ENCODE measurements around the gene ALOXE3. TPM values are rescaled to one million over a fixed set of nuclear protein-coding genes. Genes with fewer than 3 reads are reported as not detected.
A peak's percentile ranks its signal among the peaks of the same experiment; 100 is the strongest.

Gene ALOXE3
- total RNA-seq, 1 experiment from 2014 or later: not detected

GRCh38 chr17:8154608-8155155, 36.4 kb upstream of the ALOXE3 start:
- no peak for DNase-seq (ENCODE audit: extremely low read depth, low read depth)

DNA sequence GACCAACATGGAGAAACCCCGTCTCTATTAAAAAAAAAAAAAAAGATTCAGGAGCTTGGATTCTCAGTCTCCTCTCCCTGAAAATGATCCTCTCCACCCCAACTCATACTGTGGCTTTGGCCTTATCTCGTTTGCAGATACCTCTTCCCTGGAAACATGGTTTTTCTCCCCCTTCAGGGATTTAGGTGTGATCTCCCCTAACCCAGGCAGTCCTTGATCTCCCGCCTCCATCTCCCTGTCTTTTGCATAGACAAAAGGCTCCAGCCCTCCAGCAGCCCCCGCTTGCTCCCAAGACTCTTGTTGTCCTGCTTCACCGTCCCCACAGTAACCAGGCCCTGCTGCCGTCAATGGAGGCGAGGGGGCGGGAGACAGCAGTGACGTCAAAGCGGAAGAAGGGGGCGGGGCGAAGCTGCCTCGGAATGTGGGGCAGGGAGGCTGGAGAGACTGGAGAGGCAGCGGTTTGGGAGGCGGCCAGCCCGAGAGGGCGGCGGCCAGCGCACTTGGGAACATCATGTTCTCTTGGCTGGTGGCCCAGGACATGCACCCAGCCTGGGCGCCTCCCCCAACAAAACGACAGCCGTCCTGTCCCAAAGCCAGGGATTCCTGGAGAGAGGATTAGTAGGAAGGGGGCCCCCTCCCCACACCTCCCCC, 35.8 kb upstream of the ALOXE3 start:
- peak; percentile 97 for DNase-seq (ENCODE audit: extremely low read depth, low read depth)

DNA sequence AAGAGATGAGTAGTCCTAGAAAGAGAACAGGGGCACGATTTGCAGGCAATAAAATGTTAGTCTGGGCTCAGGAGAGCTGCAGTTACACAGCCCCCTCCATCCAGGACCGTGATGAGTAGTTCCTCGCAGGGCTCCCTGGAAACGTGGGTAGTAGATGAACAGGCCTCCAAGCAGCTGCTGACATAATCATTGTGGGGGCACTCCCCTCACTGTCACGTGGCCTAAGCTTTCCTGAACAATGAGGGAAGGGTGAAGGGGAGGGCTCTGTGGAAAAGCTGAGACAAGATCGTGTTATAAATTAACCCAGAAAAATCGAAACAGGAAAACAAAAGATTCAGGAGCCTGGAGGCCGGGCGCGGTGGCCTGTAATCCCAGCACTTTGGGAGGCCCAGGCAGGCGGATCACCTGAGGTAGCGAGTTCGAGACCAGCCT, 35.2 kb upstream of the ALOXE3 start:
- DNase-seq (ENCODE audit: extremely low read depth, low read depth): no peak

- no peak for DNase-seq (ENCODE audit: extremely low read depth, low read depth)
Measured at GRCh38 chr17:8153031-8153451, 34.7 kb upstream of the ALOXE3 start.

DNA sequence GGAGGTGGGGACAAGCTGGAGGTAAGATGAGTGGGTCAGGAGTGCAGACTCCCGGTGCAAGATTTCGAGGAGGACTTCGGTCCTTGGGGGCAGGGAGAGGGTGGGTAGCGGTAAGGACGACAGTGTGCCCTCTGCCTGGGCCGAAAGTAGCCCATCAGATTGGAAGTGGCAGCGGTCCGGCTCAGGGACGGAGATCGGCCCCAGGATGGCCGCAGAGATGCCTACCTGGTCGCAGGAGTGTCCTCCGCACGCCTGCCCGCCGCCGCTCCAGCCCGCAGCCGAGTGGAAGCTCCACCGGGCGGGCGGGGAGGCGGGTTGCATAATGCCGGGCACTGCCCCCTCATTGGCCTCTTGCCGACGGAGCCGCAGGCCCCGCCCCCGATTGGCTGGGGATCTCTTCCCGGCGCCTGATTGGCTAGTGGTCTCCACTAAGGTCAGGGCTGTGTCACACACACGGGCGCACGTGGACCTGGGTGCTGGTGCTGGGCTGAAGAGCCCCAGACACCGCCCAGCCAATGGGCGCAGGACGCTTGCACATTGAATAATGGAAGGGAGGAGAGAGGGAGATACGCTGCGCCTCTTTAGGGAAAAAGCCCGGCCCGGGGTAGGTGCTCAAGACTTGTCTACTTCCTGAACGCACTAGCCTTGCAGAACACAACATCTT, 33.9 kb upstream of the ALOXE3 start, which contains the start of gene PER1:
TSS of gene PER1 (minus strand) at position 293 of the 664 bp plus-strand sequence. CDS start 1,698 bp downstream, outside the sequence.
- peak; percentile 95 for DNase-seq (ENCODE audit: extremely low read depth, low read depth)

DNA sequence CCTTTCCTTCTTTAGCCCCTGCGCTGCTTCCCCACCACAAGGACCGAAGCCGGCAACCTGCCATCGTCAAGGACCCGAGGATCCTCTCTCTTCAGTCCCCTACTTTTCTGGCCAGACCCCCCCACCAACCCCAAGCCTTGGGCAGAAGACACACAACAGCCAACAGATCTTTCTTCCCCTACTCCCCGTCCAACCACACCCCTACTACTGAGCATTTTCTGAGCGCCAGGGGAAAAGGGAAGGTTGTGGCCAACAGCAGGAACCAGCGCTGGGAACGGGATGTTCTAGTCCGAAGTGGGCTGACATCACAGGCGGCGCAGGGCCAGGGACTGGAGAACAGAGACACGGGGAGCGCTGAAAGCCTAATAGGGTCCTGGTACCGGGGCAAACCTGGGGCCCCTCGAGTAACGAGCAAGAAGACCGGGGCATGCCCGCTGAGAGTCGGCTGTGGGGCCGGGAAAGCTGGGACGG, 33.4 kb upstream of the ALOXE3 start:
- no peak for DNase-seq (ENCODE audit: extremely low read depth, low read depth)

GRCh38 chr17:8151120-8151640, 32.9 kb upstream of the ALOXE3 start:
- no peak for DNase-seq (ENCODE audit: extremely low read depth, low read depth)

DNA sequence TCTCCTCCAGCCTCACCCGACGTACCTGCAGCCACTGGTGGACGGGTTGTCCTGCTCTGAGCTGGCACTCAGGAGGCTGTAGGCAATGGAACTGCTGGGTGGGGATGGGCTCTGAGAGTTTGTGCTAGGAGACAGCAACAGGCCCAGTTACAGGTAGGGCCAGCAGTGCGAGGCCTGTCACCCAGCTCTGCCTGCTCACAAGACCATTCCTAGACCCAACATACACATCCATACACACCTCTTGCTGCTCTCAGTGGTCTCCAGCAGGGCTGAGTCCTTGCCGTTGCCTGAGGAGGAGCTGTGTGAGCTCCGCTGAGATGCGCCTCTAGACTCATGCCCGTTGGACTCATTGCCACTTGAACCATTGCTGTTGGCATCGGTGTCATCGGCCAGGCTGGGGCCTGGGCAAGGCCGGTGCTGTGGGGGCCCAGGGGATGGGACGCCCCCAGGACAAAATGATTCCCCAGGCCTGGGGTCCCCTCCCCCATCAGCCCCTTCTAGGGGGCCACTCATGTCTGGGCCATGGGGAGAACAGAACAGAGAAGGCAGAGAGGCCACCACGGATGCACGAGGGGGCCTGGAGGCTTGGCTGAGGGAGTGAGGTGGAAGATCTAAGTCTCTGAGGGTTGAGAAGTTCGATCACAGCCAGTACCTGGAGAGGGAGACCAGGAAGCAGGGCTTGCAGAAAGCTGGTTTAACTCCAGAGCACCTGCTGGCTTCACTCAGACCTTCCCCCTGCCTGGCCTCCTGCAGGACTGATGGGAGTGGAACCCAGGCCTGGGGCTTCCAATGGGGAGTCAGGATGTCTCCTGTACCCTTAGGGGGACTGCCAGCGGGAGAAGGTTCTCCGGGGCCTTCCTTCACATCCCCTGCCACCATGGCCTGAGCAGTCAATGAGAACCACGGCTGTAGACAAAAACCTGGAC, 32.1 kb upstream of the ALOXE3 start:
- no peak for DNase-seq (ENCODE audit: extremely low read depth, low read depth)

DNA sequence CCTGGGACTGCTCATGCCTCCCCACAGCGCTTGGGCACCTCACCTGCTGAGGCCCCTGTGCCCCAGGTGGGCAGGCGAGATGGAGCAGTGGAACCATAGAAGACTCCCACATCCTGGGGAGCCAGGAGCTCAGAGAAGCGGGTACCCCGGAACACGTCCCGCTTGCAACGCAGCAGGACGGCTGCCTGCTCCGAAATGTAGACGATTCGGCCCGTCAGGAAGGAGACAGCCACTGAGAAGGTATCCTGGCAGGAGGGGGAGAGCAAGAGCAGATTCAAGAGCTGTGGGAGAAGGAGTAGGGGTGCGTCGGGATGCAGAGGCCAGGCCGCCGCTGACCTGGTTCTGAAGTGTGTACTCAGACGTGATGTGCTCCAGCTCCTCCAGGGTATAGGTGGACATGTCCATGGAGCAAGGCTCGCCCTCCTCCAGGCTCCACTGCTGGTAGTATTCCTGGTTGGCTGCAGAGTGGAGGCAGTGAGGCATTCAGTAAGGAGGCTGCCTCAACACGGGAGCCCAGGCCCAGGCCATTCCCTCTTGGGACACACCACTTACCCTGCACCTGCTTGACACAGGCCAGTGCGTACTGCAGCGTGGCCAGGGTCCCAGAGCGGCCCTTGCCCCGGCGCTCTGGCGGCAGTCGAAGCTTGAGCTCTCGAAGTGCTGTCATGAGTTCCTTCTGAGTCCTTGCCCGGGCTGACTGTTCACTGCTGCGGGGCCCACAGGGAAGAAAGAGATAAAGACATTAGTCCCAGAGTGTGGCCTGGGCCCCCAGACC, 31.3 kb upstream of the ALOXE3 start:
- no peak for DNase-seq (ENCODE audit: extremely low read depth, low read depth)

GRCh38 chr17:8148560-8148959, 30.2 kb upstream of the ALOXE3 start:
- DNase-seq (ENCODE audit: extremely low read depth, low read depth): no peak

DNA sequence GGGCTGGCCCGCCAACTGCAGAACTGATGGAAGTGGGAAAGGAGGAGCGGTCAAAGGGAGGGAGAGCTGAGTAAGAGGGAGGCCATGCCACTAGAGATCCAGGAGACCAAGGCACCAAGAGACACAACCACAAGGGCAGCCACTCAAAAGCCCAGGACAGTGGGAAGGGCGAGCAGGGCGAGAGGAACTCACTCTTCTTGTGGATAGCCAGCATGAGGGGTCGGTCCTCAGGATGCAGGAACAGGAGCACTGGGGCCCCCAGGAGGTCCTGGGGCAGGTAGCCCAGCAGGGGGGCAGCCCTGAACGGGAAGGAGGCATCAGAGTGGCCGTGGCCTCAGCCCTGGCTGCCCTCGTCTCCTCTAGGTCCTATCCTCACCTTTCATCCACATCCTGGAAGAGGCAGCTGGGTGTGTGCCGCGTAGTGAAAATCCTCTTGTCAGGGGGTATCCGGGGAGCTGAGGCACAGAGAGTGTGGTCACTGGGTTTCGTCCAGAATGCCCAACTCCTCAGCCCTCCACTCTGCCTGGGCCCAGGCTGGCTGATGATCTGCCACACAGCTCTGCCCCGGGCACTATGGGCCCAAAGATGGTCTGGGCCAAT, 29.6 kb upstream of the ALOXE3 start:
- no peak for DNase-seq (ENCODE audit: extremely low read depth, low read depth)

DNA sequence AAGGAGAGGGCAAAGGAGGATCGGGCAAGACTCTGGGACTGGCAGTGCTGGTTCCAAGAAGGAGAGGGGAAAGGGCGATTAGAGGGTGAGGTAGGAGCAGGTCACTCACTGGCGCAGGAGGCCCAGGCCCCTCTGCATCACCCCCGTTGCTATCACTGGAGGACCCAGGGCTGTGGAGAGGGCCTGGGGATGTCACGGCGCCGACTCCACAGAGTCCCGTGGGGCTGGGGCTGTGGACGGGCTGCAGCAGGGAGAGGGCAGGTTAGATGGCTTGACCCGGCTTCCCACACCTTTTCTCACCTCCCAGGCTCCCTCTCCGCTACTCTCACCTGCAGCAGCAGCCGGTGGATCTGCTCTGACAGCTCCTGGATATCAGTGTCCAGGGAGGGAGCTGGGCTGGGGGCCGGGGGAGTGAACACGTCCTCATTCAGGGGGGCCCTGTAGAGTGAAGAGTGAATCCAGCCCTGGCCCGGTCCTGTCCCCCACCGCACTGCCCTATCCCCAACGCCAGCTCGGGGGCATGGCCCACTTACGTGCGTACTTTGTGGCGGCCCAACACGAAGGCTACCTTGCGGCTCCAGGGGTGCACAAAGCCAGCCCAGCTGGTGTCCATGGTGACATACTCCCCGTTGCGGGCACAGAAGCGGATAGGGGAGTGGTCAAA, 29.0 kb upstream of the ALOXE3 start:
- DNase-seq (ENCODE audit: extremely low read depth, low read depth): no peak

DNA sequence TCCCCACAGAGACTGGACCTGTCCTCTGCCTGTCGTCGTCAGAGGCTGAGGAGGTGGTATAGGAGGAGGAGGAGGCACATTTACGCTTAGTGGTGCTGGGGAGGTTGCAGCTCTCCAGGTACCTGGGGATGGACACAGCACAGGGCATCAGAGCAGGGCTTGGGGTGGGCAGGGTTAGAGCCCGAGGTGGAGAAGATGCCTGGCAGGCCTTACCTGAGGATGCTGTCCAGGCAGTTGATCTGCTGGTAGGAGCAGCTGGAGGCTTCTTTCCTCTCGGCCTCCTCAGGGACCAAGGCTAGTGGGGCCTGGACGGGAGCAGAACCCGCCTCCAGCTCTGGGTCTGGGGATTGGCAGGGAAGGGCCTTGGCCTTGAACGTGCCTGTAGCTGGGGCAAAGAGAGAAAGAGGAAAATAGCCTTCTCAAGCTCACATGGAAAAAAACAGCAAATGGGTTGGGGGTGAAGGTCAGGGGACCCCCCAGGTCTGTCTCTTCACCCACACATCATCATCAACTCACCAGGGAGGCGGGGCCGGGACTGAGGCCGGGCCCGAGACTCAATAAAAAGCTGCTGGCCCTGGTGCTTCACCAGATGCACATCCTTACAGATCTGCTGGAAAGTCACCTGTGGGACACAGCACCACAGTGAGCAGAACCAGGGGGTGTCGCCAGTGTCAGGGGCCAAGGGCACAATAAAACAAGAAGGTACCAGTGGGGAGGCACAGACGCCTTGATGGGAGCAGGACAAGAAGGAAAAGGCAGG, 28.2 kb upstream of the ALOXE3 start:
- DNase-seq (ENCODE audit: extremely low read depth, low read depth): no peak

GRCh38 chr17:8145811-8146210, 27.5 kb upstream of the ALOXE3 start:
- no peak for DNase-seq (ENCODE audit: extremely low read depth, low read depth)

DNA sequence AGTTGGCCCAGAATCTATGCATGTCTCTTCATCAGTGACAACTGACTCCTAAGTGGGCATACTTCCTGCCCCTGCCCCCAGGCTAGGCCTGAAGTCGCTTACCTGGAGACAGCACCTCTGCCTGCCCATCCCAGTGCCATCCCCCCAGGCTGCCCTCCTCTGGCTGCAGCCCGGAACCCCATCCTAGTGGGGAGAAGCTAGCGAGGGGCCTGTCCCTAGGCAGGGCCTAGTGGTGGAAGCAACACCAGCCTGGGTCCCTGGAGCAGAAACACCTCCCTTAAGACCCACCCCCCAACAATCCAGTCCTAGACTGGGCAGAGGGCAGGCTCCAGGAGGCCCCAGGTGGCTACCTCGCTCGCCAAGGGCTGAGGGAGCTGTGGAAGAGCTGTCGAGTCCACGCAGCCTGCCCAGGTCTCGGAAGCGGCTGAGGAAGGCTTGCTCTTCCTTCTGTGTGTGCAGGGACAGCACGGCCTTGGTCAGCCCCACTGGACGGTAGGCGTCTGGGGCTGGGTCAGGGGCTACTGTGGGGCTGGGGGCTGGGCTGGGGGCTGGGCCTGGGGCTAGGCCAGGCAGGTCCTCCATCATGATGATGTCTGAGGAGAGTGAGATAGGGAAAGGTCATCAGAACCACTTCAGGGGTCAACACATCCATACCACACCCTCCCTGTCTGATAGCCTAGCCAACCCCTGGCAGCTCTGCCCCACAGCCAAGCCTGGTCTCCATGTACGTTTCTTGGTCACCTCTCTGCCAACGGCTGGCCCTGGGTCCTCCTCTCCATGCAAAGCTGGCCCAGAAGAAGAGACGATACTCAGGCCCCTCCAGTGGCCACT, 26.3 kb upstream of the ALOXE3 start:
- DNase-seq (ENCODE audit: extremely low read depth, low read depth): no peak

GRCh38 chr17:8143581-8144400, 25.5 kb upstream of the ALOXE3 start:
- DNase-seq (ENCODE audit: extremely low read depth, low read depth): no peak

All from NCI-H460 (cell line).